HUES64 (cell line): ENCODE data around the gene IFTAP.

ENCODE experiments used
- H3K27ac ChIP-seq: 2 replicates; pipeline ENCODE4 v1.7.0; 2013; ENCODE audit warnings: low read depth, low read length, inconsistent platforms
- H3K27me3 ChIP-seq: 2 replicates; pipeline ENCODE4 v1.6.1; 2013; ENCODE audit warnings: mild to moderate bottlenecking, low read length; ENCODE audit not compliant: insufficient read depth
- H3K36me3 ChIP-seq: 2 replicates; pipeline ENCODE4 v1.6.1; 2013; ENCODE audit warnings: mild to moderate bottlenecking, low read length; ENCODE audit not compliant: insufficient read depth
- H3K4me1 ChIP-seq: 2 replicates; pipeline ENCODE4 v1.6.1; 2013; ENCODE audit warnings: mild to moderate bottlenecking, low read length, moderate library complexity; ENCODE audit not compliant: insufficient read depth
- H3K4me3 ChIP-seq: 2 replicates; pipeline ENCODE4 v1.5.1; 2013; ENCODE audit warnings: mild to moderate bottlenecking, low read length, moderate library complexity
- H3K9ac ChIP-seq: 2 replicates; pipeline ENCODE4 v1.6.1; 2013; ENCODE audit warnings: mild to moderate bottlenecking, low read depth, low read length
- H3K9me3 ChIP-seq: 2 replicates; pipeline ENCODE4 v1.6.1; 2013; ENCODE audit warnings: low read depth, low read length; ENCODE audit not compliant: insufficient read depth
- WGBS: fragments of 150-250, 120-280 bp; methylation state at CpG from one replicate; pipeline ENCODE4 v1.1.7; 2013; ENCODE audit warnings: missing lambda C conversion rate; 5-methylcytosine and 5-hydroxymethylcytosine counted together

Gene IFTAP

GRCh38 chr11:36574486-36574885 lies 19.8 kb upstream of the IFTAP start:
- no peaks in the 10 kb centered on the region for H3K27me3 ChIP-seq

GRCh38 chr11:36577373-36577772 lies 16.9 kb upstream of the IFTAP start:
- H3K36me3 ChIP-seq, result no peaks in the 10 kb centered on the region
- no peak overlapping the region for H3K4me3 ChIP-seq
- H3K9ac ChIP-seq, result no peak overlapping the region
- H3K9me3 ChIP-seq, result peaks cover 22% of the 10 kb centered on the region
- 94% methylated on average over 2 of the region's 2 CpGs for WGBS
- no peaks in the 10 kb centered on the region for H3K27me3 ChIP-seq
- H3K27ac ChIP-seq, result no peak overlapping the region
- no peaks in the 10 kb centered on the region for H3K4me1 ChIP-seq

More at GRCh38 chr11:36574486-36574885, 19.8 kb upstream of the IFTAP start:
- H3K9me3 ChIP-seq, result no peaks in the 10 kb centered on the region
- H3K9ac ChIP-seq, result no peak overlapping the region
- no peak overlapping the region for H3K4me3 ChIP-seq
- no peaks in the 10 kb centered on the region for H3K4me1 ChIP-seq
- H3K36me3 ChIP-seq, result no peaks in the 10 kb centered on the region
- H3K27ac ChIP-seq, result no peak overlapping the region
- WGBS, result 93% methylated on average over 8 of the region's 8 CpGs

GRCh38 chr11:36577859-36578258 lies 16.4 kb upstream of the IFTAP start:
- Histone ChIP-seq H3K4me3 (no peak overlapping the region), H3K27me3 (no peaks in the 10 kb centered on the region), H3K27ac (no peak overlapping the region), H3K36me3 (no peaks in the 10 kb centered on the region), H3K4me1 (no peaks in the 10 kb centered on the region), H3K9ac (no peak overlapping the region), H3K9me3 (peaks cover 23% of the 10 kb centered on the region)
- WGBS, result no CpG with 5 or more reads among the region's 2 CpGs

- 88% methylated on average over 1 of the region's 1 CpG for WGBS
- Histone ChIP-seq H3K27me3 (no peaks in the 10 kb centered on the region), H3K4me1 (no peaks in the 10 kb centered on the region), H3K9me3 (peaks cover 23% of the 10 kb centered on the region), H3K36me3 (no peaks in the 10 kb centered on the region), H3K27ac (no peak overlapping the region), H3K4me3 (no peak overlapping the region), H3K9ac (no peak overlapping the region)
These were observed 15.8 kb upstream of the IFTAP start for GRCh38 chr11:36578458-36578857.

- Histone ChIP-seq H3K27me3 (peaks cover 12% of the 10 kb centered on the region; the same call in 1 of the 2 replicates), H3K4me3 (no peak overlapping the region), H3K36me3 (no peaks in the 10 kb centered on the region), H3K9me3 (peaks cover 23% of the 10 kb centered on the region), H3K4me1 (no peaks in the 10 kb centered on the region), H3K9ac (no peak overlapping the region), H3K27ac (no peak overlapping the region)
- WGBS, result 75% methylated on average over 2 of the region's 2 CpGs
These were observed 12.8 kb upstream of the IFTAP start for GRCh38 chr11:36581536-36581935.

GRCh38 chr11:36583667-36584066 lies 10.6 kb upstream of the IFTAP start:
- peaks cover 29% of the 10 kb centered on the region for H3K27me3 ChIP-seq
- no peaks in the 10 kb centered on the region for H3K4me1 ChIP-seq
- no peak overlapping the region for H3K9ac ChIP-seq
- no peaks in the 10 kb centered on the region for H3K36me3 ChIP-seq
- H3K27ac ChIP-seq, result no peak overlapping the region
- H3K4me3 ChIP-seq, result no peak overlapping the region
- H3K9me3 ChIP-seq, result peaks cover 23% of the 10 kb centered on the region
- WGBS, result 79% methylated on average over 3 of the region's 3 CpGs

- Histone ChIP-seq H3K4me1 (no peaks in the 10 kb centered on the region), H3K27ac (no peak overlapping the region), H3K9ac (no peak overlapping the region), H3K36me3 (no peaks in the 10 kb centered on the region), H3K9me3 (peaks cover 10% of the 10 kb centered on the region), H3K27me3 (peaks cover 57% of the 10 kb centered on the region), H3K4me3 (no peak overlapping the region)
These were observed 7.8 kb upstream of the IFTAP start for GRCh38 chr11:36586543-36586942.

- H3K27ac ChIP-seq, result no peak overlapping the region
These were observed 6.2 kb upstream of the IFTAP start for GRCh38 chr11:36588099-36588498.

GRCh38 chr11:36590513-36590912 lies 3.8 kb upstream of the IFTAP start:
- H3K4me1 ChIP-seq, result no peaks in the 10 kb centered on the region; the same call in 1 of the 2 replicates
- no peak overlapping the region for H3K9ac ChIP-seq
- no peaks in the 10 kb centered on the region for H3K9me3 ChIP-seq
- 76% methylated on average over 3 of the region's 4 CpGs for WGBS
- no peak overlapping the region for H3K4me3 ChIP-seq
- H3K27me3 ChIP-seq, result peaks cover 58% of the 10 kb centered on the region
- no peaks in the 10 kb centered on the region for H3K36me3 ChIP-seq
- H3K27ac ChIP-seq, result no peak overlapping the region

More at GRCh38 chr11:36588099-36588498, 6.2 kb upstream of the IFTAP start:
- Histone ChIP-seq H3K4me1 (no peaks in the 10 kb centered on the region), H3K27me3 (peaks cover 68% of the 10 kb centered on the region), H3K9me3 (no peaks in the 10 kb centered on the region), H3K36me3 (no peaks in the 10 kb centered on the region), H3K4me3 (no peak overlapping the region), H3K9ac (no peak overlapping the region)
- WGBS, result 26% methylated on average over 1 of the region's 1 CpG

GRCh38 chr11:36591433-36591832 lies 2.9 kb upstream of the IFTAP start:
- Histone ChIP-seq H3K27me3 (peaks cover 57% of the 10 kb centered on the region), H3K36me3 (no peaks in the 10 kb centered on the region), H3K4me1 (no peaks in the 10 kb centered on the region; the same call in 1 of the 2 replicates), H3K4me3 (no peak overlapping the region), H3K9me3 (no peaks in the 10 kb centered on the region), H3K27ac (no peak overlapping the region), H3K9ac (no peak overlapping the region)
- 66% methylated on average over 1 of the region's 1 CpG for WGBS

- H3K36me3 ChIP-seq, result no peaks in the 10 kb centered on the region
- H3K27me3 ChIP-seq, result peaks cover 8% of the 10 kb centered on the region; the same call in 1 of the 2 replicates
- no peak overlapping the region for H3K9ac ChIP-seq
- no peak overlapping the region for H3K4me3 ChIP-seq
- no peaks in the 10 kb centered on the region; the same call in 1 of the 2 replicates for H3K4me1 ChIP-seq
- no peaks in the 10 kb centered on the region for H3K9me3 ChIP-seq
- no peak overlapping the region for H3K27ac ChIP-seq
These were observed 2.6 kb downstream of the IFTAP start for GRCh38 chr11:36596880-36597279.

- H3K36me3 ChIP-seq, result no peaks in the 10 kb centered on the region
- H3K9ac ChIP-seq, result no peak within 1 kb of the TSS
- no peaks in the 10 kb centered on the region for H3K9me3 ChIP-seq
- H3K4me3 ChIP-seq, result no peak within 1 kb of the TSS
- no peak within 1 kb of the TSS for H3K27ac ChIP-seq
- H3K4me1 ChIP-seq, result no peaks in the 10 kb centered on the region; the same call in 1 of the 2 replicates
- H3K27me3 ChIP-seq, result peaks cover under 1% of the 10 kb centered on the region; the same call in 1 of the 2 replicates
- WGBS, result 90% methylated on average over 2 of the region's 2 CpGs
These were observed 3.7 kb downstream of the IFTAP start, which contains the start of gene RAG2 for GRCh38 chr11:36598051-36598450. TSS of gene RAG2 (minus strand) at chr11:36598236. CDS start at chr11:36594168, 4,068 bp downstream.
